C1 segment of cervical spinal cord (tissue), 14 donors: ENCODE measurements around the gene AGBL1.
"Not testable (repeated sequence)": the region's sequence is repeated elsewhere in the genome, so short reads cannot be mapped to it uniquely, and the experiment has no call there.

ENCODE experiments used
- DNase-seq, 14 donors: peaks; one replicate each; lab custom pipeline; 2025; lab: John Stamatoyannopoulos, UW

The AGBL1 gene

DNA sequence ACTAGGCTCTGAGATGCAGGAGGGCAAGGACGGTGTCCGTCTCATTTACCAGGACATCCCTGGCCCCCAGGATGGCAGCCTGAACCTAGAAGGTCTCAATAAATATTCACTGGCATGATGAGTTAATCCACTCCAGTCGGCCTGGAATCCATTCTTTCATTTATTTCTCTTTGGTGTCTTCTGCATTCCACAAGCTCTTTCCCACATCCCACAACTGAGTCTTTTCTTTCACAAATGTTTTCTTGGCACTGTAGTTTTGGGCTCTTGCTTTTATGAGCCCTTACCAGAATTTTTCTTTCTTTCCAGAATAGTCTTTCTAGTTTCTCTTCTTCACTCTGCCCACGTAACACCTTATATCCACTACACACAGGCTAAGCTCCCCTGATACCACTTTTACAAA is 778.0 kb downstream of the AGBL1 start:
- DNase-seq = no peak

DNA sequence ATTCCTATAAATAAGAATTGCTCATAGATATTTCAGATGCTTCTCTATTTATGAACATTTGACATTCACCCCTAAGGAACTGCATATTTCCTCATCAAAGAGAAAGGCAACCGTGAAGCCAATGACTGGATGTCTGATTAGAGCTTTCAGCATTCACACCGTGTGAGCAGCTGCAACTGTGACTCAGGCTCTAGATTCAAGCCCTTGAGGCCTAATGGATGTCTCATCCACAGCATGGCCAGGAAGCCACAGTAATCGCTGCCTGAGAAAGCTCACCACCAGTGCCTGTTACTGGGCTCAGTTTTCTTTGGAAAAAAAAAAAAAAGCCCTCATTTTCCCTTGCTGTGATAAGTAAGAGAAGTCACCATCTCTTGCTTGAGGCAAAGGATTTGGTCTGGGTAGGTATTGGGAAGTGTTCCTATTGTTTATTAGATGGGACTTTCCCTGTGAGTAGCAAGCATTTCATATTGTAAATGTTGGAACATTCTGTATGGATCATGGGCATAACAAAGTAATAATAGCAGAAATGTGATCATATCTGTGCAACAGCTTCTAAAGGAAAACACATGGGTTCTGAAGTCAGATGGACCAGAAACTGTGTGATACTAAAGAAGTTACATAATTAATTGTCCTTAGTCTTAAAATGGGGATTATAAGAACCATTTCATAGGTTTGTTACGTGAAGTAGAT is 783.7 kb downstream of the AGBL1 start:
- no peak for DNase-seq

DNA sequence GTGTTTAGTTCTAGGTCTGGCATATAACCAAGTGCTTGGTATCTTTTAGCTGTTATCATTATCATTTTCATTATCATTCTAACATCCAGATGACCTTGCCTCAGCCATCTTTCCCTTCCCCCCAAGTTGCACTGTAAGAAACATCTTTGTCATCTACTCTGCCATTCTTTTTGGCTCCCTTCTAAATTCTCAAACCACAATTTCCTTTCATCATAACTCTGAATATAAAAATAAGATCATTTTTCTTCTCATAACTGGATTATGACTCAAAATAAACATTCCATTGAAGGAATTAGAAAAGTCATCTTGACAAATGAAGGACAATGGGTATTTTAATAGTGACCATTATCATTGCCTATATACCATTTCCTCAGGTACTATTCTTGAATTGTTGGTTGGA is 786.2 kb downstream of the AGBL1 start:
- no peak for DNase-seq

DNA sequence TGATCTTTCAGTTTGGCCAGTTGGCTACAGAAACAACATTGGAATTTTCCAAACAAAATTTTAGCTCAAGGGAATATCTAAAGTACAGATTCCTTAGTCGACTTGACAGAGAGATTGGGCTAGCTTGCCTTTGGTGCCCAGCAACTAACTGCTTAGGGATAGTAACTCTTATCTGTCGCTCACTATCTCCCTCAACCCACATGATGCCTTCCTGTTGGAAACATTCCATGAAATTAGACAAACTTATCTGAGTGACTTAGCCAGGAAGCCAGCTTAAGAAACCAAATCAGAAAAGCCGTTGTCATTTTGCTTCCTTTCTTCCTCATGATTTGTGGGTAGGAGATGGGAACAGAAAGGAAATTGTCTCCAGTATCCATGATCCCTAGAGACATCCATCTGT is 791.2 kb downstream of the AGBL1 start:
- DNase-seq = peak in 1 of 14 donors; percentile 3

- no peak for DNase-seq
Observed at GRCh38 chr15:86871964-86872363, 792.3 kb downstream of the AGBL1 start.

DNA sequence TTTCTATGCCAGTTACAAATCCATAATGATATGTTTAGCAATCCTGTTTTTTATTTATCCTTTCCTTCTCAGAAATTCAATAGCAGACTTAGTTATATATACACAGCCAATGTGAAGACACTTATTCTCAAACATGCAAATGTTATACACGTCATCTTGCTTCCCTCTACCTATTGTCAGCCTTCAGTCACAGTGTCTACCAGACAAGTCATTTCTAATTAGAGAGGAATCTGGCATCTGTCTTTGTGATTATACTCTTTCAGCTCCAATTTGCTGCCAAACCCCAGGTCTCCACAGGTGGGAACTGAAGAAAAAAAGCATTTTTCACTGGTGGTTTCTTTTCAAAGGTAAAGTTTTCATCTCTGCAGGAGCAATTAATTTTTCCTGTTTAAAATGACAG is 793.1 kb downstream of the AGBL1 start:
- no peak for DNase-seq

DNA sequence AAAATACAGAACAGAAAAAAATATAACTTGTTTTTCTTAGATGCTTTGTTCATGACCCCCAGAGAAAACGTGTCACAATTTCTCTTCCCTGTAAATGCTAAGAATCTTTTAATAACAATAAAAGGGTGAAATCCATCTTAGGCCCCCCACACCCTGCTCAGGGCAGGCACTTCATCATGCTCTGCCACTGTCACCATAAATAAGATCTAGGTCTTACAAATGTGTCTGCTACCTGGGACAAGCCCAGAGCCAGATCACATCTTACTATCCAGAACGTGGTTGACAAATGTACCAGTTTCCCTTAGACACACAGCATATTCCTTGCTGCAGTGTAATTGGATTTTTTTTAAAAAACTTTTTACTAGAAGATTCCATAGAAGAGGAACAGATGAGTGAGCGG is 795.4 kb downstream of the AGBL1 start:
- DNase-seq = no peak

DNA sequence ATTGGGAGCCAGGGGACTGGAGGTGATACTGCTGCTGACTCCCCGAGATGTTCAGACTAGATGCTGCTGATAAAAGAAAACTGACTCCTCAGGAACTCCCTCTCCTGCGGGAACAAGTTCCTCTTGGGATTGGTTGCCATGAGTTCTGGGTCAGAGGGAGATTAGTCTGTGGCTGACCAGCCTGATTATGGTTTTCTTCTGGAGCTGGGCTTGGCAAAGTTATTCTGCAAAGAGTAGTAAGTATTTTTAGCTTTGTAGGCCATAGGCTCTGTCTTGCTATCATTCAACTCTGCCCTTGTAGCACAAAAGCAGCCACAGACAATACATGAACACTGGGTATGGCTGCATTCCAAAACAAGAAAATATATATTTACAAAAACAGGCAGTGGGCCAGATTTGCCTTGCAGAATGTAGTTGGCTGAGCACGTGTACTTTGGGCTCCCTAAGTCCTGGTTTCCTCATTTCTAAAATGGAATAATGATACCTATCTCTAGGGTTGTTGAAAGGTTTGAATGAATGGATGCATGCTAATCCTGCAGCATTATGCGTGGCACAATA is 796.8 kb downstream of the AGBL1 start:
- no peak for DNase-seq

GRCh38 chr15:86877171-86877631 is 797.5 kb downstream of the AGBL1 start:
- no peak for DNase-seq

DNA sequence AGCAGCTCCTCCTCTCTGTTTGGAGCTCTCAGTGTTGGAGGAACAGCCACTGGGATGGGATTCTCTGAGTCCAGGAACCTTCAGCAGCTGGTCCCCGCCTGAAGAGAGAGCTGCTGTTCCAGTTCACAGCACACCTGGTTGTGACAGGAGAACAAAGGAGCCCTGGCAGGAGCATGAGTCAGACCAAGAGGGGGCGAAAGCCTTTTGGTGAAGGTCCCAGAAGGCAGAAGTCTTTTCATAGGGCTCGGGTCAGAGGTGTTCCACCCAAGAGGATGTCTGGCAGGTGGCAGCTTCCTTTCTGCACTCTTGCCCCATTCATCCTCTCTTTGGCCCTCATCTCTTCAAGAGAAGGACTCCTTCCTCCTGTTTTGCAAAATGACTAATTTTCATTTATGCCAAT is 799.2 kb downstream of the AGBL1 start:
- not testable (repeated sequence) for DNase-seq

DNA sequence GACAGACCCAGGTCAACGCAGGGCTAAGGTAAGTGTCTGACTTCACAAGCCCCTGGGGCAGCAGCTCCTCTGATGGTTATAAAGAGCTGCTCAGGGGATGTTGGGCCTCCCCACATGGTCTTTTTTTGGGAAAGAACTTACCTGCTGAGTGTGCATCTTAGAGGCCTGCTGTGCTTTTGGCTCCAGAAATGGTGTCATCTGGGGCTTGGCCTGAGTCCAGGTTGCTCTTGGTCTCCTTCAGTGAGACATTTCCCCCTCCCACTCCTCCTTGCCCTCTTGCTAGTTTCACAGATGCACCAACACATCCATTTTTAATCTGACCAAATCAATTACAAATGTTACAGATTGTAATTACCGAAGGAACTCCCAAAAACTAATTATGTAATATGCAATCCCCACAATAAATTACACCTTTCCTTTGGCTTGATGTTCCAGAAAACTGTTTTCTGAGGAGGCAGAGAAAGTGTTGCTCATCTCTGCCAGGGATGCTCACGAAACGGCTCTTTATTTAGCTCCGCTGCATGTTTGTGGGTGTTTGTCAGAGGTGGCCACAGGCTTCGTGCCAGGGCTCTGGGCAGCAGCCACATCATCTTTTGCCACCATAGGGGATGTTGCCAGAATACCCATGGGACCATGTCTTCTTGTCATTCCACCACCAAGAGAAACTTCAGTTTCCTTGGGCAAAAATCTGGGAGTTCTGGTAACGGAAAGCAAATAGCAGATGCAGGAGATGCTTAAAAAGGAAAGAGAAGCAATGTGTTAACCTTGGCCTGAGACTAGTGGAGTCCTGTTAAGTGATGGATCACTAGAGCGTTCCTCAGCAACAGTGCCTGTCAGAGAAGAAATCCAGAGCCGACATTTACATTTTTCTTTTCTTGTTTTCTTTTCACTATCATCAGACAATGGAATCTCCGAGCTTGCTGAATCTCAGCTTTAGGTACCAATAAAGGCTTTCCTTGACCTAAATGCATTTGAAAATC is 799.9 kb downstream of the AGBL1 start:
- DNase-seq = peak in 4 of 14 donors; percentile 15 to 49 (median 22)

- DNase-seq = no peak
Observed at GRCh38 chr15:86885616-86886015, 805.9 kb downstream of the AGBL1 start.

- DNase-seq = no peak
Observed at GRCh38 chr15:86892774-86893449, 813.2 kb downstream of the AGBL1 start.

GRCh38 chr15:86894269-86894668 is 814.6 kb downstream of the AGBL1 start:
- no peak for DNase-seq

- DNase-seq = no peak
Observed at GRCh38 chr15:86903642-86904421, 824.2 kb downstream of the AGBL1 start.

- DNase-seq = no peak
Observed at GRCh38 chr15:86905625-86906256, 826.1 kb downstream of the AGBL1 start.

DNA sequence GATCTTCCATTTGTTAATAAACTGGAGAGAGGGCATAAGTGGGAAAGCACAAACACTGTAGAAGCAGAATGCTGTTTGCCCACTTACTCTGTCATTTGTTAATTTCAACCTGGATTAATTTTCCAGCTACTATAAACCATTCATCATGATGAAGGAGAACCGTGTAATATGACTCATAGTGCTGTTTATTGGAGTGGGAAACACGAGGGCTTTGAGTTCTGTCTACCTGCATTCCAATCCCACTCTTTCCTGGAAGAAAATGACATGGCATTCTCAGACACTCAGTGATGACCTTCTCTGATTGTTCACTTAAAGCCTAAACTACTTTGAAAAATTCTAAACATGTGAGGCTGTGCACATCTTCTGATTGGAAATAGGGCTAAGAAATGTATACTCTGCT is 826.7 kb downstream of the AGBL1 start:
- no peak for DNase-seq

DNA sequence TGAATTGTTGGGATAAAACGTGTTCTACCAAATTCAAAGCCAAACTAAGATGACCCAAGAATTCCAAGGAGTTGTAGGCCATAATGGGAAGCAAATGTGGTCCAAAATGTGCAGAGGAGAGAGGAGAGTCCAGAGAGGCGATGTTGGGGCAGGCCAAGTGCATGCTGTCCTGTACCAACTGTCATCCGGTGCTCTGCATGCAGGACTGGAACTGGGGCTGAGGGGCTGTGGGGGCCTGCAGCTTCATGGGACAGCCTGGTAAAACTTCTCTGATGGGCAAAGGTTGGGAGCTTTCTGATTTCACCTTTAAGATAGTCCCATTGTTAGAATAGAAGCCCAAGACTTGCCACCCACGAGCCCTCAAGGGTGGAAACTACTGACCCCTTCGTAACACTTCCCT is 831.4 kb downstream of the AGBL1 start:
- no peak for DNase-seq

DNA sequence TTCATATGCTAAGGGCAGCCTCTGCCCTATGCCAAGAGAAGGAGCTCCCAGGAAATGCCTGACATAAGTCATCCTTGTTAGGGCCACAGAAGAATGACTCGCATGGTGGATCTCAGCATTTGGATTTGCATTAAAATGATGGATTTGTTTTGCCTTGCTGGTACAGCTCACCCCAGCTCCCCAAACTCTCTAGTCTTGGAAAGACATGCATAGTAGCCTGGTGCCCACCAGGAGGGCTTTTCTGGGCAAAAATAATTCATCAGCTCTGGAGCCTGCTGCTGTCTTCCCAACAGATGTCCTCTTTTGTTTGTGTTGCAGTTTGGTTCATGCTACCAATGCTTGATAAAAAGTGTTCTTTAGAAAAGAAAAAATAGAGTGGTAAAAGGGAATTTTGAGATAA is 833.0 kb downstream of the AGBL1 start:
- no peak for DNase-seq

DNA sequence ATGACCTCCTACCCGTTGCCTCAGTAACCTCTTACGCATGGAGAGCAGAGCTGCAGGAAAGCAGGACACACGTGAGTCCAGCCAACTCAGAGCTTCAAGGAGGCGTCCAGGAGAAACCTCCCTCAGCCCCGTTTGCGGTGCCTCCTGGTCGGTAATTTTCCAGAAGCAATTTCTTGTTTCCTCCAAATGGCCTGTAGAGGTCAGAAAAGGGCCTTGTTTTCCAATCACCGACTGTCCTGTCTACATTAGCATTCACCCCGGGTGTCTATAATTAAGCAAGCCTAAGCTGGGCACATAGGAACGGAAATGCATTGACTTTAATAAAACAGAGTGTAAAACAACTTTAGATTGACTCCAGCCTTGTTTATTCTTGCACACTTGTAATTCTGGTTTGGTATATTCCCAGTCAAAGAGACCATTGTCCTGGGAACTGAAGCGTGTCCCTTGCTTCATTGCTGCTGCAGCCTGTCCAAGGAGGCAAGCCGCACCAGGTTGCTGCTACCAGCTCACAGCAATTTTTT is 836.2 kb downstream of the AGBL1 start:
- peak in 12 of 14 donors; percentile 25 to 83 (median 56) for DNase-seq
